Panc1 (cell line): ENCODE measurements around the gene MS4A6A. TPM values are rescaled to one million over a fixed set of nuclear protein-coding genes. Genes with fewer than 3 reads are reported as not detected.

Experiments
- ATAC-seq: fragments of 200-7000 bp; cut with Tn5 transposase; 2 replicates; pipeline ENCODE4 v1.9.1; 2020; ENCODE audit warnings: mild to moderate bottlenecking, moderate library complexity
- BruUV-seq: library from RNA; stranded (reverse); fragments of 400-500 nt; replicated peaks from 2 replicates; lab custom pipeline; 2021; lab: Mats Ljungman, UMichigan
- CTCF ChIA-PET: fragments of 300-600 bp; sonication (Branson Sonifier 250); formaldehyde crosslinking; loops from one replicate; lab custom pipeline; 2022; ENCODE audit warnings: antibody characterized with exemption; lab: Charles Lee
- POLR2A ChIA-PET: fragments of 300-600 bp; sonication (Branson Sonifier 250); formaldehyde crosslinking; loops from one replicate; lab custom pipeline; 2022; ENCODE audit warnings: antibody characterized with exemption; lab: Charles Lee
- DNase-seq: peaks from one replicate; pipeline ENCODE4 v3.0.0-alpha.2; 2010; ENCODE audit warnings: low read depth, low spot score
- H3K27ac ChIP-seq: 2 replicates; pipeline ENCODE4 v1.5.1; 2011; ENCODE audit warnings: mild to moderate bottlenecking, low read length, inconsistent platforms
- H3K27me3 ChIP-seq: fragments of 200-500 bp; sonication (Bioruptor generic); 2 replicates; pipeline ENCODE4 v1.6.0; 2014; ENCODE audit warnings: low read length, inconsistent platforms; ENCODE audit not compliant: control insufficient read depth, insufficient read depth
- H3K36me3 ChIP-seq: fragments of 200-500 bp; sonication (Bioruptor generic); 2 replicates; pipeline ENCODE4 v1.5.1; 2014; ENCODE audit warnings: inconsistent platforms, mild to moderate bottlenecking, low read length, moderate library complexity; ENCODE audit not compliant: control insufficient read depth, insufficient read depth
- H3K4me1 ChIP-seq: 2 replicates; pipeline ENCODE4 v1.5.1; 2011; ENCODE audit warnings: inconsistent platforms, mild to moderate bottlenecking, low read length, moderate library complexity; ENCODE audit not compliant: control insufficient read depth, insufficient read depth
- H3K4me3 ChIP-seq, 2 experiments: 2 replicates each; pipeline ENCODE4 v1.5.1; 2011 to 2012; ENCODE audit warnings: low read depth in 2 of 2, low read length in 2 of 2, mild to moderate bottlenecking in 2 of 2, inconsistent platforms in 1 of 2, moderate library complexity in 1 of 2
- H3K9me3 ChIP-seq: fragments of 200-500 bp; sonication (Bioruptor generic); 2 replicates; pipeline ENCODE4 v1.5.1; 2014; ENCODE audit warnings: low read depth, mild to moderate bottlenecking, inconsistent platforms, low read length, moderate library complexity; ENCODE audit not compliant: control insufficient read depth, insufficient read depth
- POLR2AphosphoS5 ChIP-seq: IDR thresholded peaks from 2 replicates; pipeline ENCODE4 v1.6.1; 2012; ENCODE audit warnings: mild to moderate bottlenecking, low read depth, low read length, moderate library complexity
- SIN3A ChIP-seq: IDR thresholded peaks from 2 replicates; pipeline ENCODE4 v1.6.1; 2012; ENCODE audit warnings: low read depth, mild to moderate bottlenecking, low read length, moderate library complexity, borderline replicate concordance; ENCODE audit not compliant: insufficient read depth
- TCF7L2 ChIP-seq: IDR thresholded peaks from 2 replicates; pipeline ENCODE4 v1.6.1; 2011; ENCODE audit warnings: mild to moderate bottlenecking, low read depth, low read length, inconsistent platforms
- in situ Hi-C: cut with HindIII; loops from 2 replicates; pipeline ENCODE4 v1.10.0; 2016; ENCODE audit warnings: low sequenced_read_pairs, low pct_unique_long_range_greater_than_20kb
- intact Hi-C: fragments of 100-400 bp; cut with micrococcal nuclease; formaldehyde crosslinking; loops from one replicate; pipeline ENCODE4 v1.10.0; 2022; ENCODE audit not compliant: unreplicated experiment
- total RNA-seq: library from RNA; stranded (reverse); gene quantifications from one replicate; pipeline ENCODE4 v1.2.1, GENCODE V29; 2021; ENCODE audit not compliant: unreplicated experiment
- TF ChIP-seq, protein P1 (sequence below): fragments of 450-650 bp; IDR thresholded peaks from 2 replicates; pipeline ENCODE4 v1.5.1; 2017; ENCODE audit warnings: mild to moderate bottlenecking
- TF ChIP-seq, protein P2 (sequence below), 2 experiments: IDR thresholded peaks; 2 replicates each; pipeline ENCODE4 v1.6.1; 2011 to 2012; ENCODE audit warnings: low read depth in 2 of 2, control low read depth in 1 of 2, low read length in 1 of 2, mild to moderate bottlenecking in 1 of 2, moderate library complexity in 1 of 2; ENCODE audit not compliant: insufficient read depth in 1 of 2

MS4A6A gene
- total RNA-seq, 1 experiment from 2014 or later = not detected

DNA sequence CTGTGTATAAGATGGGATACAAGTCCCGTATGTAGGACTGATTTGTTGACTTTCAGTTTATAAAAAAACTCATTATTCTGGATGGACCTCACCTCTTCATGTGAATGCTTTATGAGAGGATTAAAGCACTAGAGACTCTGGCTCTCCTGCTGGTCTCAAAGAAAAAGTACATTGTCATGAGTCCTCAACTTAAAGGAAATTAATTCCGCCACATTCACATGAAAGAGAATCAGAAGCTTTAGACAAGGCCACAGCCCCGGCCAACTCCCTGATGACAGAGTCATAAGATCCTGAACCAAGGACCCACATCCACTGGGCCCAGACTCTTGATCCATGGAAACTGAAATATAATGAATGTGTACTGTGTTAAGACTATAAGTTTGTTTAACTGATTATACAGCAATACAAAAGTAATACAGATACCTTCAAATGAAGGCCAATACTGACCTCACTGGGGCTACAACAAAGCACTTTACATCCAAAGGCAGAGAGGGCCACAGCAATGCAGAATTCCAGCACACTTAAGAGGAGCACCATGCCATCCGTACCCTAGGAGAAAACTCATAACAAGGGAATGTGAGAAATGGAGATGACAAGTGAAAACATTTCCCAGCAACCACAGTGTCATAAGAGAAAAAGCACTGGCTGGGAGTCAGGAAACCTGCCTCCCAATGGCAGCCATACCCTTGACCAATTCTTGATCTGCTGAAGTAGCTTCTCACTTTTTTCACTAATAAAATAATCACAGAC is 25.4 kb upstream of the MS4A6A start:
- ChIA-PET CTCF (no interaction called here), POLR2A (no interaction called here)
- Histone ChIP-seq H3K27ac (no peak overlapping the region), H3K4me3 (no peak overlapping the region), H3K27me3 (no peaks in the 10 kb centered on the region), H3K9me3 (no peaks in the 10 kb centered on the region), H3K36me3 (no peaks in the 10 kb centered on the region), H3K4me1 (no peaks in the 10 kb centered on the region)
- in situ Hi-C loops (no loop called here), intact Hi-C loops (no loop called here)
- TF ChIP-seq POLR2AphosphoS5 = no peak
- TF ChIP-seq, protein P1, sequence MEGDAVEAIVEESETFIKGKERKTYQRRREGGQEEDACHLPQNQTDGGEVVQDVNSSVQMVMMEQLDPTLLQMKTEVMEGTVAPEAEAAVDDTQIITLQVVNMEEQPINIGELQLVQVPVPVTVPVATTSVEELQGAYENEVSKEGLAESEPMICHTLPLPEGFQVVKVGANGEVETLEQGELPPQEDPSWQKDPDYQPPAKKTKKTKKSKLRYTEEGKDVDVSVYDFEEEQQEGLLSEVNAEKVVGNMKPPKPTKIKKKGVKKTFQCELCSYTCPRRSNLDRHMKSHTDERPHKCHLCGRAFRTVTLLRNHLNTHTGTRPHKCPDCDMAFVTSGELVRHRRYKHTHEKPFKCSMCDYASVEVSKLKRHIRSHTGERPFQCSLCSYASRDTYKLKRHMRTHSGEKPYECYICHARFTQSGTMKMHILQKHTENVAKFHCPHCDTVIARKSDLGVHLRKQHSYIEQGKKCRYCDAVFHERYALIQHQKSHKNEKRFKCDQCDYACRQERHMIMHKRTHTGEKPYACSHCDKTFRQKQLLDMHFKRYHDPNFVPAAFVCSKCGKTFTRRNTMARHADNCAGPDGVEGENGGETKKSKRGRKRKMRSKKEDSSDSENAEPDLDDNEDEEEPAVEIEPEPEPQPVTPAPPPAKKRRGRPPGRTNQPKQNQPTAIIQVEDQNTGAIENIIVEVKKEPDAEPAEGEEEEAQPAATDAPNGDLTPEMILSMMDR = no peak
- TF ChIP-seq TCF7L2 = no peak
- TF ChIP-seq, protein P2, sequence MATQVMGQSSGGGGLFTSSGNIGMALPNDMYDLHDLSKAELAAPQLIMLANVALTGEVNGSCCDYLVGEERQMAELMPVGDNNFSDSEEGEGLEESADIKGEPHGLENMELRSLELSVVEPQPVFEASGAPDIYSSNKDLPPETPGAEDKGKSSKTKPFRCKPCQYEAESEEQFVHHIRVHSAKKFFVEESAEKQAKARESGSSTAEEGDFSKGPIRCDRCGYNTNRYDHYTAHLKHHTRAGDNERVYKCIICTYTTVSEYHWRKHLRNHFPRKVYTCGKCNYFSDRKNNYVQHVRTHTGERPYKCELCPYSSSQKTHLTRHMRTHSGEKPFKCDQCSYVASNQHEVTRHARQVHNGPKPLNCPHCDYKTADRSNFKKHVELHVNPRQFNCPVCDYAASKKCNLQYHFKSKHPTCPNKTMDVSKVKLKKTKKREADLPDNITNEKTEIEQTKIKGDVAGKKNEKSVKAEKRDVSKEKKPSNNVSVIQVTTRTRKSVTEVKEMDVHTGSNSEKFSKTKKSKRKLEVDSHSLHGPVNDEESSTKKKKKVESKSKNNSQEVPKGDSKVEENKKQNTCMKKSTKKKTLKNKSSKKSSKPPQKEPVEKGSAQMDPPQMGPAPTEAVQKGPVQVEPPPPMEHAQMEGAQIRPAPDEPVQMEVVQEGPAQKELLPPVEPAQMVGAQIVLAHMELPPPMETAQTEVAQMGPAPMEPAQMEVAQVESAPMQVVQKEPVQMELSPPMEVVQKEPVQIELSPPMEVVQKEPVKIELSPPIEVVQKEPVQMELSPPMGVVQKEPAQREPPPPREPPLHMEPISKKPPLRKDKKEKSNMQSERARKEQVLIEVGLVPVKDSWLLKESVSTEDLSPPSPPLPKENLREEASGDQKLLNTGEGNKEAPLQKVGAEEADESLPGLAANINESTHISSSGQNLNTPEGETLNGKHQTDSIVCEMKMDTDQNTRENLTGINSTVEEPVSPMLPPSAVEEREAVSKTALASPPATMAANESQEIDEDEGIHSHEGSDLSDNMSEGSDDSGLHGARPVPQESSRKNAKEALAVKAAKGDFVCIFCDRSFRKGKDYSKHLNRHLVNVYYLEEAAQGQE (IDR thresholded peaks at IDR 0.05; ENCODE audit: insufficient read depth in 1 of 2, low read depth in 2 of 2, low read length in 1 of 2) = no peak
- no peak for TF ChIP-seq SIN3A
- ATAC-seq (no peak), DNase-seq (no peak)
- BruUV-seq = no TSS peak

DNA sequence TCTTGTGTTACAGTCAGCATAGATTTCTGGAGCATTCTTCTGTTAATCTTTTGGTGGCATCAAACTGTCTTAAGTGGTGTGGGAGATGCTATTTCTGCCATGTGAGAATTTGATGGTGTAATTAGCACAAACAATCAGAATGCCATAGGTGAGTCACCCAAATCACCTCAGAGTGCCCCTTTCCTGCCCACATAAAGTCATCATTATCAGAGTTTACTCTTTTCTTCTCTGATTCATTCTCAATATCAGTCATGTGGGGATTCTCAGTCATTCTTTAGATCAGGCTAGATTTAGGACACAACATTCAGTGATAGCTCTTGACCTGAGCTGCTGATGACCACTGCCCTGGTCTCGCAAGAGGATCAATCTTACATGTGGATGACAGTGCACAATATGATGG is 23.7 kb upstream of the MS4A6A start:
- intact Hi-C loops = no loop called here
- in situ Hi-C loops = no loop called here
- no peak for ATAC-seq
- Histone ChIP-seq H3K4me1 (no peaks in the 10 kb centered on the region), H3K27me3 (no peaks in the 10 kb centered on the region), H3K4me3 (no peak overlapping the region), H3K27ac (no peak overlapping the region), H3K36me3 (no peaks in the 10 kb centered on the region), H3K9me3 (no peaks in the 10 kb centered on the region)
- no peak for DNase-seq
- ChIA-PET CTCF (no interaction called here), POLR2A (no interaction called here)
- TF ChIP-seq POLR2AphosphoS5 (no peak), TCF7L2 (no peak), SIN3A (no peak)
- TF ChIP-seq, protein P1 = no peak
- TF ChIP-seq, protein P2 (IDR thresholded peaks at IDR 0.05; ENCODE audit: insufficient read depth in 1 of 2, low read depth in 2 of 2, low read length in 1 of 2) = no peak
- BruUV-seq = no TSS peak
